NT2/D1 (cell line): ENCODE measurements around the gene ZSWIM5.

Source experiments
- SUZ12 ChIP-seq: IDR thresholded peaks from 2 replicates; pipeline ENCODE4 v1.6.1; 2011; ENCODE audit not compliant: insufficient read length, insufficient read depth; ENCODE audit errors: extremely low read depth
- YY1 ChIP-seq: IDR thresholded peaks from 2 replicates; pipeline ENCODE4 v1.6.1; 2011; ENCODE audit not compliant: insufficient read length, insufficient read depth
- ZNF274 ChIP-seq: IDR thresholded peaks from 2 replicates; pipeline ENCODE4 v1.6.1; 2011; ENCODE audit warnings: mild to moderate bottlenecking, low read depth, low read length

- TF ChIP-seq ZNF274 (no peak), SUZ12 (no peak), YY1 (no peak)
These were observed 29.7 kb upstream of the ZSWIM5 start for GRCh38 chr1:45236136-45236535.
